Body of pancreas (tissue), 4 donors: ENCODE measurements around the gene WNT9A. TPM values are rescaled to one million over a fixed set of nuclear protein-coding genes. Genes with fewer than 3 reads are reported as not detected.
A peak's percentile ranks its signal among the peaks of the same experiment; 100 is the strongest.
"Not testable (repeated sequence)": the region's sequence is repeated elsewhere in the genome, so short reads cannot be mapped to it uniquely, and the experiment has no call there.

Experiments
- ATAC-seq: fragments of 150-250 bp; one replicate; pipeline ENCODE4 v1.9.1; 2016
- DNase-seq, 4 donors: peaks; one replicate each; pipeline ENCODE4 v3.0.0-alpha.2; 2019
- H3K27ac ChIP-seq, 4 donors: fragments of 200-600 bp; sonication (generic); 1 replicate in 3 of 4; 2 replicates in 1 of 4; pipeline versions ENCODE4 v1.5.1 to v1.6.1; 2016 to 2019; ENCODE audit warnings: mild to moderate bottlenecking in 1 of 4, mixed read lengths in 1 of 4, moderate library complexity in 1 of 4
- H3K27me3 ChIP-seq, 2 donors: fragments of 200-600 bp; sonication (generic); one replicate each; pipeline ENCODE4 v1.6.0; 2016; ENCODE audit warnings: mild to moderate bottlenecking in 1 of 2
- H3K36me3 ChIP-seq, 2 donors: fragments of 200-600 bp; sonication (generic); replicated peaks in 1 of 2; 2 replicates each; pipeline ENCODE4 v1.5.1; 2016; ENCODE audit warnings: low read depth in 2 of 2; ENCODE audit not compliant: insufficient read depth in 1 of 2
- H3K4me1 ChIP-seq: fragments of 200-600 bp; sonication (generic); one replicate; pipeline ENCODE4 v1.6.0; 2016
- H3K4me3 ChIP-seq, 2 donors: fragments of 200-600 bp; sonication (generic); 1 replicate in 1 of 2; 2 replicates in 1 of 2; pipeline ENCODE4 v1.5.1; 2016 to 2019
- H3K9me3 ChIP-seq, 3 donors: fragments of 200-600 bp; sonication (generic); 1 replicate in 2 of 3; 2 replicates in 1 of 3; pipeline ENCODE4 v1.5.1; 2016
- CTCF ChIP-seq, 7 experiments: fragments of 450-650 bp in 4 of 7; fragments of 200-600 bp in 3 of 7; sonication (generic) in 3 of 7; IDR thresholded peaks; one replicate each; pipeline ENCODE4 v1.5.1; 2016 to 2019; ENCODE audit warnings: antibody characterized with exemption in 7 of 7
- POLR2A ChIP-seq, 3 donors: fragments of 450-650 bp; IDR thresholded peaks; one replicate each; pipeline ENCODE4 v1.6.1; 2016; ENCODE audit warnings: antibody characterized with exemption in 3 of 3, mild to moderate bottlenecking in 2 of 3
- WGBS, 2 donors: methylation state at CpG; one replicate each; pipeline ENCODE4 v1.1.5; 2017; 5-methylcytosine and 5-hydroxymethylcytosine counted together
- intact Hi-C: fragments of 100-400 bp; cut with DNase I; formaldehyde crosslinking; loops from one replicate; pipeline ENCODE4 v1.15.1; 2023
- total RNA-seq, 2 donors: library from RNA; depleted of rRNA; stranded (reverse); fragments of >200 nt; gene quantifications; one replicate each; pipeline ENCODE4 v1.1.0, GENCODE V29; 2016

WNT9A gene
- total RNA-seq, 2 donors from 2014 or later, result 0.66 to 2.1 TPM

GRCh38 chr1:227883073-227883520, 64.6 kb downstream of the WNT9A start:
- intact Hi-C loops, result no loop called here

GRCh38 chr1:227880342-227880924, 67.3 kb downstream of the WNT9A start:
- no peak for TF ChIP-seq POLR2A (IDR thresholded peaks at IDR 0.05)
- TF ChIP-seq CTCF (IDR thresholded peaks at IDR 0.05), result no peak
- no peak overlapping the region for H3K4me3 ChIP-seq
- DNase-seq, result no peak
- H3K27me3 ChIP-seq, result no peaks in the 10 kb centered on the region
- no peak for ATAC-seq
- intact Hi-C loops, result no loop called here
- H3K4me1 ChIP-seq, result no peaks in the 10 kb centered on the region
- H3K27ac ChIP-seq, result no peak overlapping the region
- no peaks in the 10 kb centered on the region for H3K9me3 ChIP-seq
- no peaks in the 10 kb centered on the region for H3K36me3 ChIP-seq
- WGBS, 2 donors, result 65 to 81% methylated on average over 4 of the region's 4 CpGs

More at GRCh38 chr1:227883073-227883520, 64.6 kb downstream of the WNT9A start:
- Histone ChIP-seq H3K9me3 (no peaks in the 10 kb centered on the region), H3K4me1 (peaks cover 13% of the 10 kb centered on the region), H3K4me3 (no peak overlapping the region), H3K27me3 (no peaks in the 10 kb centered on the region), H3K27ac (no peak overlapping the region), H3K36me3 (no peaks in the 10 kb centered on the region)
- 66 to 87% methylated on average over 8 to 9 of the region's 9 CpGs for WGBS, 2 donors
- DNase-seq (peak in 1 of 4 donors; percentile 8), ATAC-seq (no peak)
- TF ChIP-seq CTCF (IDR thresholded peaks at IDR 0.05), result no peak
- TF ChIP-seq POLR2A (IDR thresholded peaks at IDR 0.05), result no peak

- H3K4me1 ChIP-seq, H3K9me3 ChIP-seq, DNase-seq, intact Hi-C loops, ATAC-seq, H3K27me3 ChIP-seq, H3K36me3 ChIP-seq, H3K4me3 ChIP-seq, H3K27ac ChIP-seq: not testable (repeated sequence)
- 74 to 88% methylated on average over 3 of the region's 3 CpGs for WGBS, 2 donors
Measured at GRCh38 chr1:227877810-227878209, 69.9 kb downstream of the WNT9A start.

- DNase-seq, result not testable (repeated sequence)
- WGBS, 2 donors, result 61 to 100% methylated on average over 1 to 5 of the region's 5 CpGs
Measured at GRCh38 chr1:227871892-227872291, 75.8 kb downstream of the WNT9A start.

GRCh38 chr1:227870366-227870765, 77.4 kb downstream of the WNT9A start:
- no peaks in the 10 kb centered on the region for H3K27me3 ChIP-seq
- H3K36me3 ChIP-seq, result no peaks in the 10 kb centered on the region
- WGBS, 2 donors, result 64 to 66% methylated on average over 3 of the region's 3 CpGs
- H3K9me3 ChIP-seq, result no peaks in the 10 kb centered on the region
- H3K4me3 ChIP-seq, result no peak overlapping the region
- ATAC-seq, result no peak
- TF ChIP-seq POLR2A (IDR thresholded peaks at IDR 0.05) (no peak), CTCF (IDR thresholded peaks at IDR 0.05) (no peak)
- H3K27ac ChIP-seq, result no peak overlapping the region
- DNase-seq, result no peak
- intact Hi-C loops, result no loop called here
- H3K4me1 ChIP-seq, result no peaks in the 10 kb centered on the region

More at GRCh38 chr1:227871892-227872291, 75.8 kb downstream of the WNT9A start:
- intact Hi-C loops, ATAC-seq, H3K4me3 ChIP-seq, H3K36me3 ChIP-seq, H3K27ac ChIP-seq, H3K27me3 ChIP-seq, H3K9me3 ChIP-seq, H3K4me1 ChIP-seq: not testable (repeated sequence)

- 59 to 69% methylated on average over 5 of the region's 5 CpGs for WGBS, 2 donors
- no peaks in the 10 kb centered on the region for H3K9me3 ChIP-seq
- H3K27me3 ChIP-seq, result no peaks in the 10 kb centered on the region
- DNase-seq (peak in 1 of 4 donors; percentile 6), ATAC-seq (no peak)
- no peaks in the 10 kb centered on the region for H3K36me3 ChIP-seq
- TF ChIP-seq POLR2A (IDR thresholded peaks at IDR 0.05), result no peak
- no peak for TF ChIP-seq CTCF (IDR thresholded peaks at IDR 0.05)
- H3K4me3 ChIP-seq, result no peak overlapping the region
- H3K4me1 ChIP-seq, result no peaks in the 10 kb centered on the region
- intact Hi-C loops, result no loop called here
- H3K27ac ChIP-seq, result no peak overlapping the region
Measured at GRCh38 chr1:227869851-227870305, 77.9 kb downstream of the WNT9A start.
